ENCODE results near the gene RNF215.

DNA sequence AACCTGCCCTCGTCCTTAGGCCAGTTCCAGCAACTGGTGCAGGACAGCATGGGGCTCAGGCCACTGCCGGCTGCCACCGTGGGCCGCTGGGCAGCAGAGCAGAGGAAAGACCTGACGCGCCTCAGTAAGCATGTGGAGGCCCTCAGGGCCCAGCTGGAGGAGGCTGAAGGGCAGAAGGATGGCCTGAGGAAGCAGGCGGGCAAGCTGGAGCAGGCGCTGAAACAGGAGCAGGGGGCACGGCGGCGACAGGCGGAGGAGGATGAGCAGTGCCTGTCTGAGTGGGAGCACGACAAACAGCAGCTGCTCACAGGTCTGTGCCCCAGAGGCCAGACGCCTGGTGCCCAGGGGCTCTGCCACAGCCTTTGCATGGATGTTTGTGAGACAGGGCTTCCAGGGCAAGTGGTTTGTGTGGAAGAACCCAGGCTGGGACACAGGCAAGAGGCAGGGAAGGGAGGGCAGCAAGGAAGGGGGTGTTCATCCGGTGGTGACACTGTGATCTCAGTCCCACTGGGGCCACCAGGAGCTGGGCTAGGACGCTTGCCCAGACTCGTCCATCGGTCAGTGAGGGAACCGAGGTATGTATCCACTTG lies 16.5 kb downstream of the RNF215 start:
- TF ChIP-seq, protein P1, sequence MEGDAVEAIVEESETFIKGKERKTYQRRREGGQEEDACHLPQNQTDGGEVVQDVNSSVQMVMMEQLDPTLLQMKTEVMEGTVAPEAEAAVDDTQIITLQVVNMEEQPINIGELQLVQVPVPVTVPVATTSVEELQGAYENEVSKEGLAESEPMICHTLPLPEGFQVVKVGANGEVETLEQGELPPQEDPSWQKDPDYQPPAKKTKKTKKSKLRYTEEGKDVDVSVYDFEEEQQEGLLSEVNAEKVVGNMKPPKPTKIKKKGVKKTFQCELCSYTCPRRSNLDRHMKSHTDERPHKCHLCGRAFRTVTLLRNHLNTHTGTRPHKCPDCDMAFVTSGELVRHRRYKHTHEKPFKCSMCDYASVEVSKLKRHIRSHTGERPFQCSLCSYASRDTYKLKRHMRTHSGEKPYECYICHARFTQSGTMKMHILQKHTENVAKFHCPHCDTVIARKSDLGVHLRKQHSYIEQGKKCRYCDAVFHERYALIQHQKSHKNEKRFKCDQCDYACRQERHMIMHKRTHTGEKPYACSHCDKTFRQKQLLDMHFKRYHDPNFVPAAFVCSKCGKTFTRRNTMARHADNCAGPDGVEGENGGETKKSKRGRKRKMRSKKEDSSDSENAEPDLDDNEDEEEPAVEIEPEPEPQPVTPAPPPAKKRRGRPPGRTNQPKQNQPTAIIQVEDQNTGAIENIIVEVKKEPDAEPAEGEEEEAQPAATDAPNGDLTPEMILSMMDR (IDR thresholded peaks at IDR 0.05): no peak
- no peak for TF ChIP-seq POLR2A (IDR thresholded peaks at IDR 0.05)
- no peak for TF ChIP-seq POLR2AphosphoS5 (IDR thresholded peaks at IDR 0.05)

Data from breast epithelium (tissue), 3 donors.